HG02642 (cell line): ENCODE measurements around the gene RIPOR3.
"Not testable (repeated sequence)": the region's sequence is repeated elsewhere in the genome, so short reads cannot be mapped to it uniquely, and the experiment has no call there.

Source experiments
- ATAC-seq: cut with Tn5 transposase; IDR thresholded peaks from one replicate; pipeline ENCODE4 v1.9.1; 2021; ENCODE audit warnings: mild to moderate bottlenecking; ENCODE audit not compliant: unreplicated experiment, poor library complexity

Gene RIPOR3

DNA sequence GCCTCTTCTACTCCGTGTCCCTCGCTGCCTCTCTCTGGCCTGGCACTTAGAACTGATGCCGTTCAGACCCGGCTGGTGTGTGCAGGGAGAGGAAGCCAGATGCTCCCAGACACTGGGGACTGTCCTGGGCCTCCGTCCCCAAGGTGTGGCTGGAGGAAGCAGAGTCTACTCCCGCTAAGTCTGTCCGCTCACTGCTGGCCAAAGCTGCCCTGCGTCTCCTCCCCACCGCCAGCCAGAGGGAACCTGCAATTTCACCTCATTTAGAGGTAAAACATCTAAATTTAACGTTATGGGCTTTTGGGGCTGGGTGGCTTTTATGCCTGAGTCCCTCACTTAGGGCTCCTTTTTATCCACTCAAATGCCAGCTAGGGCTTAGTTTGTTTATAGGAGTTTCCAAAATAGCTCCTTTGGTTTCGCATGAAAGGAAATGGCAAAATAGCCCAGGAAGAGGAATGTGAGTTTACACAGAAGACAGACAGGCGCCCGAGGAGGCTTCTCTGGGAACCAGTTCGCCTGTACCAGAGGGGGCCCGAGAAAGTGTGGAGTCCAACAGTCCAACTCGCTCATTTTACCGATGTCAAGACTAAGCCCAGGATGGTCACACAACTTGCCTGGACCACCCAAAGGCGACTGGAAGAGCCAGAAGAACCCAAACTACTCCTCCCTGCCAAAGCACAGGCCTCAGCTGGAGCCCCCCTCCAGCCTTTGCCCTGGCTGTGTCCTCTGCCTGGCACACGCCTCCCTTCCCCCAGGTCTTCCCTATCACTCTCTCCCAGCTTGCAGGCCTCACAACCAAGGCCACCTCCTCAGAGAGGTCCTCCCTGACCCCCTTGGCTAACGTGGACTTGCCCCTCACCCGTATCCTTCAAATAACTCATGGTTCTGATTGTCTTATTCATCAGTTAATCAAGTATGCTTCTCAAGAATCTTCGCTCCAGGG, 54.5 kb downstream of the RIPOR3 start:
- no peak for ATAC-seq

DNA sequence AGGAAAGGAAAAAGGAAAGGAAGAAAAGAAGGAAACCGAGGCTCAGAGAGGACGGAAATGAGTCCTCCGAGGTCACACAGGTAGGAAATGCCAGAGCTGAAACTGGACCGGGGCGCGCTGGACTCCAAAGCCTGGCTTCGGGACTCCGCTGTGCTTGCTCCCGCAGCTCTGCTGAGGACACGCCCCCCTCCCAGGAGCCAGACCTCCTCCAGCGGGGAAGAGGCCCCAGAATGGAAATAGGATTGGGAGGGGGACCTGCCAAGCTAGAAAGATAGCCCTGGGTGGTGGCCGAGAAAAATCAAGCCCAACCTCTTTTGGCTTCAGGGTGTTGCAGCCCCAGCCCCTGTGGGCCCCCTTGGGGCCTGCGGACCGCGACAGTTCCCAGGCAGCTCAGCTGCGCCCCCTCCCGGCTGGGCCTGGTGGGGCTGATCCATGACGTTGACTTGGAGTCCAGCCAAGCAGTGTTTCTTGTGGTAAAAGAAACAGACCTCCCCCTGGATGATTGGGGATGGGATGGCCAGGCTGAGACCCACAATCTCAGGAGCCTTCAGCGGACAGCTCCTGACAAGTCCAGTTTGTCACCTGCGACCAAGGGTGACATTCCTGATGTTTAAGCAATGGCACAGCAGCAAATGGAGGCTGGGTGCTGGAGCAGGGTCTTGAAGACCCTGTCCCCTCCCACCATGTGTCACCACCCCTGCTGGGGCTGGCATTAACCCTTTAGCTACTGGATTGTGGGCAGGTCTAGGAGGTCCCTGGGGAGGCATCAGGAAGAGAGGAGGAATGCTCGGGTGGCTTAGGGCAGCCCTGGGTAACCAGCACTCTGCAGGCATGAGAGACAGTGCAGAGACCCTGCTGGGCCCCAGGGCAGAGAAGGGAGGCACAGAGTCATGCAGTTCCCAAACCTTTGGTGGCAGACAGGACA, 55.4 kb downstream of the RIPOR3 start:
- ATAC-seq, result no peak

DNA sequence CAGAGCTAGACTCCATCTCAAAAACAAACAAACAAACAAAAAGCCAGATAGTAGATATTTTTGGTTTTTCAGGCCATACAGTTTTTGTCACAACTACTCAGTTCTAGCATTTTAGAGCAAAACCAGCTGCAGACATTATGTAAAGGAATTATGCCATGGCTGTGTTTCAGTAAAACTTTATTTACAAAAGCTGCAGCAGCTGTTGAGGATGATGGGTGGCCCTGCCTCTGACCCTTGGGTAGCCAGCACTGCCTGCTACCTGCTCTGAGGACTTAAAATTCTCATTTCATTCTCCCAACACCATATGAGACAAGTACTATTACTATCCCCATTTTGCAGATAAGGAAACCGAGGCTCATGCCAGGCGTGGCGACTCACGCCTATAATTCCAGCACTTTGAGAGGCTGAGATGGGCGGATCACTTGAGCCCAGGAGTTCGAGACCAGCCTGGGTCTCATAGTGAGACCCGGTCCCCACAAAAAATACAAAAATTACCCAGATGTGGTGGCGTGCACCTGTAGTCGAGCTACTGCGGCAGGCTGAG, 56.3 kb downstream of the RIPOR3 start:
- ATAC-seq, result no peak

DNA sequence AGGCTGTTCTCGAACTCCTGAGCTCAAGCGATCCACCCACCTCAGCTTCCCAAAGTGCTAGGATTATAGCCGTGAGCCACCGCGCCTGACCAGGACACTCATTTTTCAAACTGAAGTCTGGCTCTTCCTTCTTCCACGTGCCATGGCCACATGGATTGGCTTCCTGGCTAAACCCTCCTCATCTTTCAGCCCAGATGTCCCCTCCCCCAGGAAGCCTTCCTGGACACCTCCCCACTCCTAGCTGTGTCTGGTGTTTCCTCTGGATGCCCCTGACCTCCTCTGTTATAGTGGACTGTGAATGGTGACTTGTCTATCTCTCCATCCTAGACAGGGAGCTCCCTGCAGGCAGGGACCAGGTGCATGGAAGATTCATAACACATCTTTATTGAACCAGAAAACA, 57.2 kb downstream of the RIPOR3 start:
- no peak for ATAC-seq

DNA sequence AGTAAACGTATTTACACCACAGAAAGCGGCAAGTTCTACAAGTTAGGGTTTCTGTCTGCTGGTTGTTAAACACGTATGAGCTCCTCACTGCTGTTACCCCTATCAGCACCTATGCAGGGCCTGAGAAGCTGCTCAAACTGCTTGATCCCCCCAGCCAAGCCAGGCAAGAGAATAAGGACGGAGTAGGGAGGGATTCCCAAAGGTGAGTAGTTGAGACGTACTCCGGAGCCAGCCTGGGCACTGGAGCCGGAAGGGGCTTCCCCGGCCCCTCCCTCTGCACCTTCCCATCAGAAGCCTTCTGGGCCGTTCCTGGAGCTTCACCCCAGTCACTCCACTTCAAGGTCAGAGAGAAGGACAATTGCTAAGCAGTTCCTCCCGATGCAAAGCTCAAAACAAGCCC, 58.0 kb downstream of the RIPOR3 start:
- no peak for ATAC-seq

DNA sequence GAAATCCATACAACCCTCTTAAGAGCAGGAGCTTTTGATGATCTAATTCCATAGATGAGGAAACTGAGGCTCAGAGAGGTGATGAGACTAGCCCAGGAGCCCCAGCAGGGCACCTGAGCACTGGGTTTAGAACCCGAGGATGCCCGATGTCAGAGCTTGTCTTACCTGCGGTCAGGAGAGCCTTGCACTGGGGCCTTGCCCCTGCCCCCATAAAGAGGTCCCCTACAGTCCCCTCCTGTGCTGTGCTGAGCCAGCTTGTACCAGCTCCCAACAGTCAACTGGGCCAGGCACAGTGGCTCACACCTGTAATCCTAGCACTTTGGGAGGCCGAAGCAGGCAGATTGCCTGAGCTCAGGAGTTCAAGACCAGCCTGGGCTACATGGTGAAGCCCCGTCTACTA, 58.6 kb downstream of the RIPOR3 start:
- no peak for ATAC-seq

DNA sequence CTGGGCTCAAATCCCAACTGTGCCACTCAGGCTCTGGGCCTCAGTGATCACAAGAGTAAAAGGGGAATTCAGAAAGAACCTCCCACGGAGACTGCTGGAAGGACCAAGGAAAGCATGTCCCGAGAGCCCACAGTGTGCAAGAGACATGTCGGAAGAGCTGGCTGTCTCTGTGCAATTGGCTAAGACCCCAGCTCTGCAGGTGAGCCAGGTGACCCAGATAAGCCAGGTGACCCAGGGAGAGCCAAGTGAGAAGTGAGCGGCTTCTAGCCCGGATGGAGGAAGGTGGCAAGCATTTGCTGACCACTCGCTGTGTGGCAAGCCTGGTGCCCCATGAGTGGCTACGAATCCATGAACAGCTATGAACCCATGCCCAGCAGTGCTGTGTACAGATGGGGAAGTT, 59.1 kb downstream of the RIPOR3 start:
- no peak for ATAC-seq

DNA sequence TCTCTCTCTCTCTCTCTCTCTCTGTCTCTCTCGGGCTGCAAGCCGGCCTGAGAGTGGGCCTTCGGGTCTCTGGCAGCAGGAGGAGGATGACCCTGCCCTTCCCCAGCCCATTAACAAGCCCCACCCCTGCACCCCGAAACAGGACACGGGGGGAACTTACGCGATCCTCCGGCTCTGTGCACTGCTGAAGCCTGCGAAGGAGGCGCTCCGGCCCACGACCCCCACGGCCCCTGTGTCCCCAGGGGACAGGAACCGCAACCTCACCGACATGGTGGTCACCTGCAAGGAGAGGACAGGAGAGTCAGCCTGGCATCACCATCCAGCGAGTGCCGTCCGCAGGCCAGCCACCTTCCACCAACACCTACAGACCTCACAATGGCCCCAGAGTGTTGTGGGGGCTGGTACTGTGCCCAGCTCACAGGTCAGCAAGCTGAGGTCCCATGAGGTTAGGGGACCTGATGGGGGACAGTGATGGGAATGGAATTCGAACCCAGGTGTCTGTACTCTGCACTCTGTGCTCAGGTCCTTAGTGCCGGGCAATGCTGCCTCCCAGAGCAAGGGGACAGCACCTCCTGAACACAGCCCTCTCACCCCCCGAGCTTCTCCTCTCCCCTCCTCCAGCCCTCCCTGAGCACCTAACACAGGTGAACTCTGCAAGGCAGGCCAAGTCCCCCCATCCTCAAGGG, 60.6 kb downstream of the RIPOR3 start:
- ATAC-seq, result no peak

DNA sequence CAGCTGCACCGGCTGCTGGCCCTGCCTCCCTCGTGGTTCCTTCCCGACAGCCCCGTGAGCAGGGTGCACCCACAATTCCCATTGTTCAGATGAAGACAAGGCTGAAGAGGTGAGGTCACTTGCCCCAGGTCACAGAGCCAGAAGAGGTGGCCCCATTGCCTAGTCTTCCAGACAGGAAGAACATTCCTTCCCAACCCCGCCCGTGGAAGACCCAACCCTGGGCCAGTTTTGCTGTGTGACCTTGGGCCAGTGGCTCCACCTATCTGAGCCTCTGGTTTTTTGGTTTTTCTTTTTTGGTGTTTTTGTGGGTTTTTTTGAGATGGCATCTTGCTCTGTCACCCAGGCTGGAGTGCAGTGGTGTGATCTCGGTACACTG, 61.7 kb downstream of the RIPOR3 start:
- ATAC-seq, result no peak

DNA sequence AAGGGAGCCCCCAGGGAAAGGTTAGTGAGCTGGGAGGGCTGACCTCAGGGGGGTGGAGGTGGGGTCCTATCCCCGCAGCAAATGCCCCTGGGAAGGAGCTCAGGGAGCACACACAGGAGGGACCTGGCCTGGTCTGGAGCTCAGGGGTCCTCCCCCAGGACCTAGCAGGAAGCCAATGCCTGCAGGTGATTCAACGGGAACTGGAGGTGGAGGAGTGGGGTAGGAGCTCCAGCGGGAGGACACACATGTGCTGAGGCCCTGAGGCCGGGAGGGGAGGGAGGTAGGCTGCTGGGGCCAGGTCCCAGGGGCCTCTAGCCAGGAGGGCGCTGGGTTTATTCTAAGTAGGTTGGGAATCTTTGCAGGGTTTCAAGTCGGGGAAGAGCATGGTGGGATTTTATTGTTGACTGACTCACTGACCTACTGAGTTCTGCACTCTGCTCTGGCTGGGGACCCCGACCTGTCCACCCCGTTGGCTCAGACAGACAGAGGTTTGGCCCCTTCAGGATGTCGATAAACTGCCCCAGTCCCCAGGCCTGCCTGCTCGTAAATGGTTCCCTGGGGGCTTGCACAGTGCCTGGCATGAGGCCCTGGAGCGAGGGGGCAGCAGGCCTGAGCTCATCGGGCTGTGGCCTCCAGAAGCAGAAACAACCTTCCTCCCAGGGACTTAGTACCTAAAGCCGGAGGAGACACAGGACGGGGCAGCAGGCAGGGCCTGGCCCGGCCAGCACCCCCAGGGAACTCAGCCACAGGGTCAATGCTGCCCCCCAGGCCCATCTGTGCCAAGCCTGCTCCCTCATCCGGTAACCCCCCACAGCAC, 62.3 kb downstream of the RIPOR3 start:
- no peak for ATAC-seq

DNA sequence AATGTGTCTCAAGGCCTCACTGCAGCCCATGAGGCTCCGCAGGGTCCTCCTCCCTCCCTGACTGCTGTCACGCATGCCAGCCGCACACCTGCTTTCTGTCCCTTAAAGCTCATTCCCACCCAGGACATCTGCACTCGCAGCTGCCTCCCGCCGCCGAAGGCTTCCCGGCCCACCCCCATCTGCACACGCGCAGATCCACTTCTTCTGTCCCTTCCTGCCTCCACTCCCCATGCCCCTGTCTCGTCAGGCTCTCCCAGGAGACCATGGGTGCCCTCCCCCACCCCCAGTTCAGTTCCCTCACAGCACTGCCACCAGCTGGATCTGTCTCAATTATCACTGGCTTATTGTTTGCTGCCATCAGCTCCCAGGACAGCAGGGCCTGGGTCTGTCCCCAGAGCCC, 63.0 kb downstream of the RIPOR3 start:
- ATAC-seq, result no peak

DNA sequence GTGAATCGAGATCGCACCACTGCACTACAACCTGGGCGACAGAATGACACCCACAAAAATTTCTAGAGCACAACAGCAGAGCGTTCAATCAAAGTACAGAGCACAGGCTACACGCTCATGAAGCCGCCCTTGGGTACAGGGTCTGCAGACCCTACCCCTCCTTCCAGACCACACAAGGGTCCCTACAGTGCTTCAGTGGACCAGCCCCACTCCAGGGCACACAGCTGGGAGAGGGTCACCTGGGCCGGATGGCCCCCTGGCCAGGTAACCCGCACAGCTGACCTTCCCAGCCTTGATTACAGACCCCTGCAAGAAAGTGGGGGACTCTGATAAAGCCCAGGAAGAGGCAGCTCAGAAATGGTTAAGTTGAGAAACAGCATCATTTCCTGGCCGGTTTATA, 63.6 kb downstream of the RIPOR3 start:
- ATAC-seq, result no peak

DNA sequence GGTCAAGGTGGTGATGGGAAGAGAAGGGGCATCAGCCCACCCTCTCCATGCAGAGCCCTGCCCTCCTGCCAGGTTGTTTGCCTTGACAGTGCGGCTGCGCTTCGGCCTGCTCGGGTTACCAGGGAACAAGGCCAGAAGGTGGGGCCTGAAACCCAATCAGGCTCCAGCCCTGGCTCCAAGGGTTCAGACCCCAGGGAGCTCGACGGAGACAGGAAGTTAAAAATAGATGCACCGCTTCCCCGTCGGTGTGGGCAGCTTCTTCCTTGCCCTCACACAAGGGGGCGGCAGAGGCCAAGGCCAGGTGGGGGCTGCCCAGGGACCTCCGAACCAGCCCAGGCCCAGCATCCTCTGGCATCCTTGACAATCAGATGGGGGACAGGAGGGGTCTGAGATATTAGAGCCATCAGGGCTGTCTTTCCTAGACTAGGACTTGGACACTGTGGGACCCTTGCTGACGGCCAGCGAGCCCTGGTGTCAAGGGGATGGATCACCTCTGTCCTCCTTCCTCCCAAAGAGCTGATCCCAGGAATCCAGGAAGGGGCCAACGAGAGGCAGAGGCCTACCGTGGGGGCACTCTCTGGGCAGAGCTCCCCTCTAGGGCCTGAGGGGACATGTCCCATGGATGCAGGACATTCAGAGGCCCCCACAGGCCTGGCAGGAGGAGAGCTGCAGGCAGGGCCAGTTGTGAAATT, 65.2 kb downstream of the RIPOR3 start:
- no peak for ATAC-seq

DNA sequence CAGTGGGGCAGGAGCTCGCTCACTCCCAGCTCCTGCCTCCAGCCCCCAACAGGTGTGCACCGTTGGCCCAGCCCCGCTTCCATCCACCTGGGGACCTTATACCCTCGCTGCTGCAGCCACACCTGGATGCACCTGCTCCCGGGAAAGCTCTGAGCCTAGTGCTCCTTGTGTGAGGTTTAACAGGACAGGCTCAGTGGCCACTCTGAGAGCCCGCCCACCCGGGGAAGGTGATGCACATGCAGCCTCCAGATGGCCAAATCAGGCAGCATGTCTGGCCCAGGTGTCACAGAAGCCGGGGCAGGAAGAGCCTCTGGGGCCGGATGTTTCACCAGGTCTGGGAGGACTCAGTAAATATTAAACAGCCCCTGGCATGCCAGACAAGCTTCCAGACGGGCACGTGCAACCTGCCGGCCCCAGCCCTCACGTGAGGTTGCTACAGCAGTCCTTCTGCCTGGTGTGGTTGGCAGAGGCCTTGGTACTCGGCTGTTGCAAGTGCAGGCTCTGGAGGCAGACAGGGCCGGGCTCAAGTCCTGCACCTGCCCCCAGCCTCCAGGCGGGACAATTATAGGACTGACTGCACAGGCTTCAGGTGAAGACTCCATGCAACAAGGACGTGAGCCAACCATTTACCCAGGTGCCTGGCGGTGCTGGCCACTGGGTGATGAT, 66.9 kb downstream of the RIPOR3 start:
- ATAC-seq, result no peak

DNA sequence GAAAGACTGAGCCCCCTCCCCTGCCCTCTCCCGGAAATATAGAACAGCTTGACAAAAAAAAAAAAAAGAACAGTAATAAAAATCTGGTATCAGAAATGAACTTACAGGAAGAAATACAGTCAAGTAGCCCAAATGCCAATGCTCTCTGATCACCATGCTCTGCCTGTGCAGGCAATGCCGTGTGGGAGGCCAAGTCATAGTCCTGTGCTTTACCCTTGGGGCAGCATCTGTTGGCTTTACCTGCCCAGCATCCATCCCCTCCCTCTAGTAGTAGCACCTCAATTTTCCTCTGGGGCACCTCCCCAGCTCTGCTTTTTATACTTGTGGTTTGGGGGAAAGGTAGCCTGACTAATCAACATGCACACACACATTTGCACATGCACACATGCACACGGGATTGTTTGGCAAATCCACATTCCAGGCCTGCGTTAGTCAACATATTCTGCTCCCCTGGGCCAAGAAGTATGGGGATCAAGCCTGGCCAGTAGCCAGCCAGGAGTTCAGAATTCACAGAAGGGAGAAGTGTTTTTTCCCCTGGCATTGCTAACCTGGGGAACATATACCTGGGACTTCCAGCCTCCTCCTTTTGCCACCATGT, 70.2 kb downstream of the RIPOR3 start:
- no peak for ATAC-seq

DNA sequence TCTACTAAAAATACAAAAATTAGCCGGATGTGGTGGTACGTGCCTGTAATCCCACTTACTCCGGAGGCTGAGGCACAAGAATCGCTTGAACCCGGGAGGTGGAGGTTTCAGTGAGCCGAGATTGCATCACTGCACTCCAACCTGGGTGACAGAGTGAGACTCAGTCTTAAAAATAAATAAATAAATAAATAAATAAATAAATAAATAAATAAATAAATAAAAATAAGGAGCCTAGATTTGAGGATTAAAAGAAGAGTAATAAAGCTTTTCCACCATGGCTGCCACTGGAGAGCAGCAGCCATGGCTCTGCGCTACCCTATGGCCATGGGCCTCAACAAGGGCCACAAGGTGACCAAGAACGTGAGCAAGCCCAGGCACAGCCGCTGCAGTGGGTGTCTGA, 70.9 kb downstream of the RIPOR3 start:
- ATAC-seq, result not testable (repeated sequence)

DNA sequence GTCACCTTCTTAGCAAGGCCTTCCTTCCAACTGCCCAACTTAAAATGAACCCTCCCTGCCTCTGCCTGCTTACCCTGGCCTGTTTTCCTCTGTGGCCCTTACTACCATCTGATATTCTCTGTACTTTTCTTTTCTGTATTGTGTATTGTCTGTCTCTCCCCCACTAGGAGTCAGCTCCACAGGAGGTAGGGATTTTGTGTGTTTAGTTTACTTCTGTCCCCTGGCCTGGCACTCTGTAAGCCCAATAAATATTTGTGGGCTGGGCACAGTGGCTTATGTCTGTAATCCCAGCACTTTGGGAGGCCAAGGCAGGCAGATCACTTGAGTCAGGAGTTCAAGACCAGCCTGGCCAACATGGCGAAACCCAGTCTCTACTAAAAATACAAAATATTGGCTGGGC, 72.8 kb downstream of the RIPOR3 start:
- no peak for ATAC-seq

DNA sequence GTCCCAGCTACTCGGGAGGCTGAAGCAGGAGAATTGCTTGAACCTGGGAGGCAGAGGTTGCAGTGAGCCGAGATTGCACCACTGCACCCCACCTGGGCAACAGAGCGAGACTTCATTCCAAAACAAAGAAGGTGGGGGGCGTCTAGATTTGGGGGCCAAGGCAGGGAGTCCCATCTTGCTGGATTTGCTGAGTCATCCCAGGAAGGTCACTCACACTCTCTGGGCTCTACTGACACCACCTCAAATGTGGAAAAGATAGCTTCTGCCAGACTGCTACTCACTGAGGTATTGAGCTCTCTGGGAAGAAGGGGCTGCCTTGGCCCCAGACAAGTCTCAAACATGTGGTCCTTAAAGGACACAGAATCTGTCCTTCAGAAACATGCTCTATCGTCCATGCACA, 74.3 kb downstream of the RIPOR3 start:
- ATAC-seq, result no peak
